HCT116 (cell line): ENCODE data around the gene ACACA. TPM values are rescaled to one million over a fixed set of nuclear protein-coding genes. Genes with fewer than 3 reads are reported as not detected.

Experiments
- ATAC-seq: fragments of 200-7000 bp; cut with Tn5 transposase; 2 replicates; pipeline ENCODE4 v1.9.1; 2020; ENCODE audit warnings: mild to moderate bottlenecking, moderate library complexity
- BruUV-seq: library from RNA; stranded (reverse); fragments of 400-500 nt; replicated peaks from 2 replicates; lab custom pipeline; 2021; lab: Mats Ljungman, UMichigan
- CTCF ChIA-PET: fragments of 300-600 bp; sonication (Branson Sonifier 250); formaldehyde crosslinking; loops from one replicate; lab custom pipeline; 2021; ENCODE audit warnings: antibody characterized with exemption; lab: Charles Lee
- POLR2A ChIA-PET: fragments of 300-600, 350-600 bp; sonication (Branson Sonifier 250); formaldehyde crosslinking; loops from one replicate; lab custom pipeline; 2021; ENCODE audit warnings: antibody characterized with exemption; lab: Charles Lee
- RAD21 ChIA-PET, 2 experiments: fragments of 300-600 bp; sonication (Branson Sonifier 250); formaldehyde crosslinking; loops; one replicate each; lab custom pipeline; 2023; ENCODE audit warnings: low total read pairs in 2 of 2; ENCODE audit not compliant: uncharacterized antibody in 2 of 2, unreplicated experiment in 2 of 2, low non-redundant PET in 1 of 2; lab: Charles Lee
- DNase-seq: peaks from one replicate; pipeline ENCODE4 v3.0.0-alpha.2; 2010; ENCODE audit warnings: low read depth, low spot score
- H2AFZ ChIP-seq: fragments of 200-600 bp; shearing (Covaris generic), sonication (generic); 2 replicates; pipeline ENCODE4 v1.6.1; 2017; ENCODE audit warnings: low read depth, mixed run types, mixed read lengths, antibody characterized with exemption, low read length; ENCODE audit not compliant: poor library complexity, severe bottlenecking
- H3K27ac ChIP-seq: 2 replicates; pipeline ENCODE4 v1.5.1; 2012; ENCODE audit warnings: low read depth, low read length
- H3K27me3 ChIP-seq: fragments of 200-600 bp; sonication (generic); 2 replicates; pipeline ENCODE4 v1.6.1; 2016; ENCODE audit warnings: mixed run types, low read length, mixed read lengths; ENCODE audit not compliant: insufficient read depth
- H3K36me3 ChIP-seq, 2 experiments: fragments of 200-500 bp in 1 of 2; fragments of 200-600 bp in 1 of 2; sonication (Bioruptor generic) in 1 of 2; sonication (generic) in 1 of 2; 2 replicates each; pipeline versions ENCODE4 v1.5.1 to v1.6.1; 2014 to 2016; ENCODE audit warnings: low read length in 2 of 2, inconsistent platforms in 1 of 2, mixed read lengths in 1 of 2, mixed run types in 1 of 2; ENCODE audit not compliant: insufficient read depth in 2 of 2, control insufficient read depth in 1 of 2
- H3K4me1 ChIP-seq, 2 experiments: fragments of 200-600 bp in 1 of 2; sonication (generic) in 1 of 2; 2 replicates each; pipeline versions ENCODE4 v1.5.1 to v1.6.1; 2012 to 2017; ENCODE audit warnings: low read length in 2 of 2, inconsistent platforms in 1 of 2, mild to moderate bottlenecking in 1 of 2, mixed read lengths in 1 of 2, mixed run types in 1 of 2, moderate library complexity in 1 of 2; ENCODE audit not compliant: insufficient read depth in 2 of 2, control insufficient read depth in 1 of 2
- H3K4me2 ChIP-seq: fragments of 200-600 bp; sonication (generic); 2 replicates; pipeline ENCODE4 v1.6.1; 2017; ENCODE audit warnings: mixed run types, low read length, mixed read lengths
- H3K4me3 ChIP-seq, 2 experiments: fragments of 200-600 bp in 1 of 2; sonication (generic) in 1 of 2; replicated peaks in 1 of 2; 2 replicates each; pipeline ENCODE4 v1.5.1; 2011 to 2016; ENCODE audit warnings: low read length in 2 of 2, control low read depth in 1 of 2, low read depth in 1 of 2, mild to moderate bottlenecking in 1 of 2, mixed read lengths in 1 of 2, mixed run types in 1 of 2
- H3K79me2 ChIP-seq: fragments of 200-600 bp; sonication (generic); 2 replicates; pipeline ENCODE4 v1.6.1; 2017; ENCODE audit warnings: mild to moderate bottlenecking, mixed run types, low read length, moderate library complexity, mixed read lengths; ENCODE audit not compliant: insufficient read depth
- H3K9ac ChIP-seq: fragments of 200-600 bp; sonication (generic); 2 replicates; pipeline ENCODE4 v1.6.1; 2016; ENCODE audit warnings: low read length, mixed read lengths
- H3K9me2 ChIP-seq: fragments of 200-600 bp; sonication (generic), shearing (Covaris generic); 2 replicates; pipeline ENCODE4 v1.6.1; 2017; ENCODE audit warnings: mixed run types, mild to moderate bottlenecking, moderate library complexity; ENCODE audit not compliant: insufficient read depth
- H3K9me3 ChIP-seq, 2 experiments: fragments of 200-500 bp in 1 of 2; fragments of 200-600 bp in 1 of 2; sonication (Bioruptor generic) in 1 of 2; sonication (generic) in 1 of 2; 2 replicates each; pipeline ENCODE4 v1.6.1; 2014 to 2017; ENCODE audit warnings: low read length in 2 of 2, mixed read lengths in 2 of 2, inconsistent platforms in 1 of 2, low read depth in 1 of 2, mild to moderate bottlenecking in 1 of 2, mixed run types in 1 of 2, moderate library complexity in 1 of 2; ENCODE audit not compliant: control insufficient read depth in 1 of 2, insufficient read depth in 1 of 2
- H4K20me1 ChIP-seq: fragments of 200-600 bp; sonication (generic), shearing (Covaris generic); 2 replicates; pipeline ENCODE4 v1.6.1; 2017; ENCODE audit warnings: mixed run types, mild to moderate bottlenecking, moderate library complexity; ENCODE audit not compliant: insufficient read depth
- ATF3 ChIP-seq: IDR thresholded peaks from 2 replicates; pipeline ENCODE4 v1.6.1; 2012
- CBX3 ChIP-seq: IDR thresholded peaks from 2 replicates; pipeline ENCODE4 v1.6.1; 2012; ENCODE audit warnings: low read depth
- CEBPB ChIP-seq: IDR thresholded peaks from 2 replicates; pipeline ENCODE4 v1.6.1; 2012; ENCODE audit warnings: low read depth
- CTCF ChIP-seq, 3 experiments: fragments of 200-600 bp in 1 of 3; sonication (generic) in 1 of 3; IDR thresholded peaks in 2 of 3; conservative IDR thresholded peaks in 1 of 3; 2 replicates each; pipeline ENCODE4 v1.5.1; 2012 to 2017; ENCODE audit warnings: low read depth in 2 of 3, low read length in 2 of 3, antibody characterized with exemption in 1 of 3, borderline replicate concordance in 1 of 3, control low read depth in 1 of 3, mild to moderate bottlenecking in 1 of 3, mixed read lengths in 1 of 3, mixed run types in 1 of 3, moderate library complexity in 1 of 3; ENCODE audit not compliant: insufficient read depth in 1 of 3
- EGR1 ChIP-seq: IDR thresholded peaks from 2 replicates; pipeline ENCODE4 v1.6.1; 2012; ENCODE audit warnings: low read depth
- ELF1 ChIP-seq: IDR thresholded peaks from 2 replicates; pipeline ENCODE4 v1.6.1; 2012; ENCODE audit warnings: low read depth, borderline replicate concordance
- EZH2 ChIP-seq: fragments of 200-600 bp; sonication (generic); IDR thresholded peaks from 2 replicates; pipeline ENCODE4 v1.6.1; 2017; ENCODE audit warnings: antibody characterized with exemption, mixed run types
- JUND ChIP-seq: IDR thresholded peaks from 2 replicates; pipeline ENCODE4 v1.6.1; 2012
- MAX ChIP-seq: IDR thresholded peaks from 2 replicates; pipeline ENCODE4 v1.6.1; 2012
- POLR2A ChIP-seq: IDR thresholded peaks from 2 replicates; pipeline ENCODE4 v1.7.0; 2011; ENCODE audit warnings: borderline replicate concordance; ENCODE audit not compliant: insufficient read depth, insufficient read length; ENCODE audit errors: extremely low read depth
- POLR2AphosphoS5 ChIP-seq: IDR thresholded peaks from 2 replicates; pipeline ENCODE4 v1.6.1; 2011; ENCODE audit warnings: mild to moderate bottlenecking, low read depth, low read length, moderate library complexity
- REST ChIP-seq: IDR thresholded peaks from 2 replicates; pipeline ENCODE4 v1.6.1; 2012; ENCODE audit warnings: low read depth
- SIN3A ChIP-seq: IDR thresholded peaks from 2 replicates; pipeline ENCODE4 v1.6.1; 2012; ENCODE audit warnings: low read depth
- SP1 ChIP-seq: IDR thresholded peaks from 2 replicates; pipeline ENCODE4 v1.6.1; 2012; ENCODE audit warnings: low read depth
- YY1 ChIP-seq: IDR thresholded peaks from 2 replicates; pipeline ENCODE4 v1.6.1; 2011; ENCODE audit warnings: low read length, low read depth, moderate library complexity, mild to moderate bottlenecking; ENCODE audit not compliant: insufficient replicate concordance; ENCODE audit errors: extremely low read depth
- ZBTB33 ChIP-seq: IDR thresholded peaks from 2 replicates; pipeline ENCODE4 v1.6.1; 2011; ENCODE audit warnings: mild to moderate bottlenecking, low read length, moderate library complexity; ENCODE audit not compliant: insufficient replicate concordance; ENCODE audit errors: extremely low read depth
- ZFX ChIP-seq: fragments of 450-650 bp; IDR thresholded peaks from 2 replicates; pipeline ENCODE4 v1.6.1; 2017
- ZNF274 ChIP-seq: fragments of 200-500 bp; sonication (Bioruptor generic); IDR thresholded peaks from 2 replicates; pipeline ENCODE4 v1.6.1; 2014; ENCODE audit warnings: mild to moderate bottlenecking, low read depth, low read length, inconsistent platforms
- intact Hi-C: fragments of 100-400 bp; cut with micrococcal nuclease; formaldehyde crosslinking; loops from 2 replicates; pipeline ENCODE4 v1.10.0; 2022
- total RNA-seq: library from RNA; stranded (reverse); gene quantifications from one replicate; pipeline ENCODE4 v1.2.1, GENCODE V29; 2021; ENCODE audit not compliant: unreplicated experiment

ACACA gene
- total RNA-seq, 1 experiment from 2014 or later, result 161 TPM

- no peak for TF ChIP-seq CTCF (IDR thresholded peaks at IDR 0.05 in 2 of 3, conservative IDR thresholded peaks at IDR 0.05 in 1 of 3; ENCODE audit: borderline replicate concordance in 1 of 3, insufficient read depth in 1 of 3, low read depth in 2 of 3, low read length in 2 of 3)
These were observed 84.5 kb downstream of the ACACA start (continued) for GRCh38 chr17:37322106-37322505.

- H3K9ac ChIP-seq, result no peak overlapping the region
- no peak overlapping the region for H3K4me2 ChIP-seq
- BruUV-seq, result no TSS peak
- no peaks in the 10 kb centered on the region for H3K27me3 ChIP-seq
- H2AFZ ChIP-seq, result no peak overlapping the region
- intact Hi-C loops, result no loop called here
- TF ChIP-seq REST (no peak), CEBPB (no peak), POLR2A (no peak), ZBTB33 (no peak), YY1 (no peak), CBX3 (no peak), ZNF274 (no peak), MAX (no peak), EZH2 (no peak), JUND (no peak), ELF1 (no peak), ATF3 (no peak), ZFX (no peak), SP1 (no peak), EGR1 (no peak), POLR2AphosphoS5 (no peak), SIN3A (no peak)
- TF ChIP-seq, all 23 proteins: peak for 0
- Histone ChIP-seq H3K9me2 (no peaks in the 10 kb centered on the region), H3K79me2 (peaks cover 69% of the 10 kb centered on the region), H3K9me3 (no peaks in the 10 kb centered on the region), H4K20me1 (no peaks in the 10 kb centered on the region; the same call in 1 of the 2 replicates), H3K27ac (no peak overlapping the region), H3K4me3 (no peak overlapping the region), H3K36me3 (peaks cover 4 to 5% of the 10 kb centered on the region in 2 experiments; a peak in 2 of 4 replicates), H3K4me1 (no peaks in the 10 kb centered on the region)
- DNase-seq (no peak), ATAC-seq (no peak)
- ChIA-PET RAD21 (no interaction called here), CTCF (interaction anchor here (2.0 kb wide), 1 partner anchor 54 kb away, joined by 6 read pairs; no protein-coding TSS in a partner anchor), POLR2A (no interaction called here)
These were observed 87.6 kb downstream of the ACACA start for GRCh38 chr17:37318931-37319594.
